Endothelial cell of umbilical vein (primary cell): ENCODE results near the gene TH. TPM values are rescaled to one million over a fixed set of nuclear protein-coding genes. Genes with fewer than 3 reads are reported as not detected.

ENCODE experiments used
- BruUV-seq: library from RNA; stranded (reverse); fragments of 400-500 nt; replicated peaks from 2 replicates; lab custom pipeline; 2021; lab: Mats Ljungman, UMichigan
- CTCF ChIA-PET: fragments of 300-600, 350-600 bp; sonication (Branson Sonifier 250); formaldehyde crosslinking; loops from one replicate; lab custom pipeline; 2021; ENCODE audit warnings: antibody characterized with exemption, inconsistent platforms; lab: Charles Lee
- POLR2A ChIA-PET: fragments of 300-600, 350-600 bp; sonication (Branson Sonifier 250); formaldehyde crosslinking; loops from one replicate; lab custom pipeline; 2021; ENCODE audit warnings: antibody characterized with exemption, inconsistent platforms; lab: Charles Lee
- DNase-seq: peaks from one replicate; pipeline ENCODE4 v3.0.0-alpha.2; 2011; ENCODE audit warnings: low read depth, low spot score
- FAIRE-seq: peaks from 2 replicates; lab custom pipeline; 2011; peaks lifted over from hg19 to GRCh38; lab: Jason Lieb, UNC
- H2AFZ ChIP-seq: 2 replicates; pipeline ENCODE4 v1.6.0; 2012; ENCODE audit warnings: low read depth, low read length, control low read depth, inconsistent platforms
- H3K27ac ChIP-seq: 2 replicates; pipeline ENCODE4 v1.5.1; 2011; ENCODE audit warnings: low read depth, mild to moderate bottlenecking, control low read depth, low read length, moderate library complexity; ENCODE audit not compliant: insufficient read depth
- H3K27me3 ChIP-seq, 2 experiments: 2 replicates each; pipeline versions ENCODE4 v1.6.0 to v1.6.1; 2011; ENCODE audit warnings: low read length in 2 of 2, mixed read lengths in 1 of 2; ENCODE audit not compliant: control insufficient read depth in 2 of 2, insufficient read depth in 2 of 2
- H3K36me3 ChIP-seq, 2 experiments: 2 replicates in 1 of 2; 3 replicates in 1 of 2; pipeline ENCODE4 v1.5.1; 2011; ENCODE audit warnings: low read length in 2 of 2, mild to moderate bottlenecking in 1 of 2, moderate library complexity in 1 of 2; ENCODE audit not compliant: control insufficient read depth in 2 of 2, insufficient read depth in 2 of 2; ENCODE audit errors: extremely low read depth in 1 of 2
- H3K4me1 ChIP-seq: 3 replicates; pipeline ENCODE4 v1.5.1; 2011; ENCODE audit warnings: mild to moderate bottlenecking, low read length; ENCODE audit not compliant: control insufficient read depth, insufficient read depth; ENCODE audit errors: extremely low read depth
- H3K4me2 ChIP-seq: 2 replicates; pipeline ENCODE4 v1.6.1; 2011; ENCODE audit warnings: low read length, control low read depth, mixed read lengths; ENCODE audit not compliant: insufficient read depth
- H3K4me3 ChIP-seq, 3 experiments: fragments of 200-600 bp in 1 of 3; sonication (generic), shearing (Covaris generic) in 1 of 3; replicated peaks in 1 of 3; 2 replicates each; pipeline ENCODE4 v1.5.1; 2011 to 2016; ENCODE audit warnings: control low read depth in 3 of 3, low read length in 3 of 3, mild to moderate bottlenecking in 2 of 3, inconsistent platforms in 1 of 3, low read depth in 1 of 3, moderate library complexity in 1 of 3; ENCODE audit not compliant: insufficient read depth in 1 of 3
- H3K79me2 ChIP-seq: 2 replicates; pipeline ENCODE4 v1.6.0; 2012; ENCODE audit warnings: low read length, inconsistent platforms; ENCODE audit not compliant: control insufficient read depth, insufficient read depth
- H3K9ac ChIP-seq: replicated peaks from 2 replicates; pipeline ENCODE3; 2011; ENCODE audit warnings: low read length, control low read depth; ENCODE audit not compliant: insufficient read depth; ENCODE audit errors: extremely low read depth
- H3K9me1 ChIP-seq: replicated peaks from 3 replicates; pipeline ENCODE4 v1.6.0; 2011; ENCODE audit warnings: mild to moderate bottlenecking, low read length; ENCODE audit not compliant: control insufficient read depth, insufficient read depth; ENCODE audit errors: extremely low read depth
- H3K9me3 ChIP-seq: replicated peaks from 2 replicates; pipeline ENCODE4 v1.5.1; 2012; ENCODE audit warnings: low read length, inconsistent platforms; ENCODE audit not compliant: control insufficient read depth, insufficient read depth
- H4K20me1 ChIP-seq: replicated peaks from 2 replicates; pipeline ENCODE3; 2011; ENCODE audit warnings: mild to moderate bottlenecking, low read length; ENCODE audit not compliant: control insufficient read depth, insufficient read depth; ENCODE audit errors: extremely low read depth
- EZH2 ChIP-seq: IDR thresholded peaks from 2 replicates; pipeline ENCODE4 v1.6.1; 2012; ENCODE audit warnings: borderline replicate concordance, low read depth, mild to moderate bottlenecking, moderate library complexity, low read length, inconsistent platforms; ENCODE audit not compliant: severe bottlenecking
- FOS ChIP-seq: IDR thresholded peaks from 2 replicates; pipeline ENCODE4 v1.6.1; 2011; ENCODE audit warnings: mild to moderate bottlenecking, low read length, moderate library complexity, borderline replicate concordance; ENCODE audit not compliant: insufficient read depth
- GATA2 ChIP-seq: IDR thresholded peaks from 2 replicates; pipeline ENCODE4 v1.7.0; 2011; ENCODE audit warnings: low read depth, mild to moderate bottlenecking, moderate library complexity, mixed read lengths, low read length; ENCODE audit not compliant: insufficient read length, insufficient read depth
- JUN ChIP-seq: IDR thresholded peaks from 2 replicates; pipeline ENCODE4 v1.6.1; 2011; ENCODE audit warnings: borderline replicate concordance, low read depth; ENCODE audit not compliant: insufficient read length, insufficient read depth
- MYC ChIP-seq: IDR thresholded peaks from one replicate; pipeline ENCODE4 v1.6.1; 2011; ENCODE audit warnings: mild to moderate bottlenecking, low read depth, low read length
- POLR2AphosphoS5 ChIP-seq: IDR thresholded peaks from 2 replicates; pipeline ENCODE4 v1.6.1; 2012; ENCODE audit warnings: low read depth, mild to moderate bottlenecking, control low read depth, low read length, moderate library complexity; ENCODE audit not compliant: insufficient read depth
- dilution Hi-C: fragments of 300-500 bp; cut with MboI; formaldehyde crosslinking; loops from one replicate; pipeline ENCODE4 v1.15.0; 2019; ENCODE audit warnings: low sequenced_read_pairs; ENCODE audit not compliant: extremely low pct_ligation_motif_present
- intact Hi-C: fragments of 100-400 bp; cut with micrococcal nuclease; formaldehyde crosslinking; loops from one replicate; pipeline ENCODE4 v1.10.0; 2022
- polyA plus RNA-seq, 4 experiments: library from polyadenylated mRNA; depleted of rRNA in 3 of 4; stranded (reverse) in 3 of 4; unstranded in 1 of 4; fragments of >200 nt; gene quantifications; 2 replicates each; pipeline versions ENCODE4 v1.2.1 to v1.2.3, GENCODE V29; 2011 to 2012; ENCODE audit warnings: missing spikeins in 1 of 4
- total RNA-seq: library from RNA; stranded (reverse); gene quantifications from 2 replicates; pipeline ENCODE4 v1.2.3, GENCODE V29; 2021
- TF ChIP-seq, protein P1 (sequence below), 2 donors: IDR thresholded peaks; 1 replicate in 1 of 2; 2 replicates in 1 of 2; pipeline ENCODE4 v1.5.1; 2011; ENCODE audit warnings: low read length in 2 of 2, mild to moderate bottlenecking in 2 of 2, moderate library complexity in 2 of 2, control low read depth in 1 of 2, inconsistent platforms in 1 of 2, low read depth in 1 of 2; ENCODE audit not compliant: insufficient read depth in 1 of 2; ENCODE audit errors: extremely low read depth in 1 of 2
- TF ChIP-seq, protein P2 (sequence below): IDR thresholded peaks from 2 replicates; pipeline ENCODE4 v1.6.1; 2011; ENCODE audit not compliant: insufficient read depth, insufficient read length

The TH gene
- total and polyA plus RNA-seq, 2 donors (not counting 3 experiments of a cell fraction or from before 2014, with no cell fraction given), result not detected

DNA sequence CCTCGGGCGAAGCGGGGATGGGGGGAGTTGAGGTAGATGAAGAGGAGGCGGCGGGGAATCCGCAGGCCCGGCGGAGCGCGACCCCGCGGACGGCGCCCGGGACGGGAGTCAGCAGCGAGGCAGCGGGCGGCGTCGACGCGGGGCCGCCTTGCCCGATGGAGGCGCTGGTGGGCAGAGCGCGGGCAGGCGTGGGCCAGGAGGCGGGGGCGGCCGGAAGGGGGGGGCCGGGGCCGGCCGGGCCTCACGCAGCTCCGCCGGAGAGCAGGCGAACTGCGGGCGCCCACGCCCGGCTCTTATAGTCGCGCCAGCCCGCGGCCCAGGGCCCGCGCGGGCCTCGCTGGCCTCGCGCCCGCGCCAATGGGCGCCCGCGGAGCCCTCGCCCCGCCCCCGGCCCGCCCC, 32.5 kb downstream of the TH start, which contains the start of gene IGF2:
IGF2 (minus strand) TSS at position 267 of the 399 bp plus-strand sequence. CDS start 3,866 bp downstream, outside the sequence.
- no TSS peak for BruUV-seq
- Histone ChIP-seq H3K4me1 (peaks cover 3% of the 10 kb centered on the region), H3K36me3 (no peaks in the 10 kb centered on the region), H3K4me2 (no peak within 1 kb of the TSS), H3K4me3 (peak within 1 kb of the TSS in 2 of 3 experiments; percentile 3 to 23), H3K79me2 (no peaks in the 10 kb centered on the region), H3K27ac (no peak within 1 kb of the TSS), H3K9me3 (no peaks in the 10 kb centered on the region), H3K9ac (no peak within 1 kb of the TSS), H3K9me1 (no peaks in the 10 kb centered on the region), H4K20me1 (no peaks in the 10 kb centered on the region), H2AFZ (no peak within 1 kb of the TSS), H3K27me3 (peaks cover 28 to 54% of the 10 kb centered on the region in 2 experiments)
- FAIRE-seq (no peak), DNase-seq (no peak)
- intact Hi-C loops, result loop anchor here (1.0 kb wide), 1 partner anchor 62 kb away; no protein-coding TSS in a partner anchor
- CTCF ChIA-PET, result interaction anchor here (1.1 to 5.9 kb wide), 5 partner anchors 12 to 257 kb away, joined by 3 to 64 read pairs (median 4); no protein-coding TSS in a partner anchor
- TF ChIP-seq, protein P1, sequence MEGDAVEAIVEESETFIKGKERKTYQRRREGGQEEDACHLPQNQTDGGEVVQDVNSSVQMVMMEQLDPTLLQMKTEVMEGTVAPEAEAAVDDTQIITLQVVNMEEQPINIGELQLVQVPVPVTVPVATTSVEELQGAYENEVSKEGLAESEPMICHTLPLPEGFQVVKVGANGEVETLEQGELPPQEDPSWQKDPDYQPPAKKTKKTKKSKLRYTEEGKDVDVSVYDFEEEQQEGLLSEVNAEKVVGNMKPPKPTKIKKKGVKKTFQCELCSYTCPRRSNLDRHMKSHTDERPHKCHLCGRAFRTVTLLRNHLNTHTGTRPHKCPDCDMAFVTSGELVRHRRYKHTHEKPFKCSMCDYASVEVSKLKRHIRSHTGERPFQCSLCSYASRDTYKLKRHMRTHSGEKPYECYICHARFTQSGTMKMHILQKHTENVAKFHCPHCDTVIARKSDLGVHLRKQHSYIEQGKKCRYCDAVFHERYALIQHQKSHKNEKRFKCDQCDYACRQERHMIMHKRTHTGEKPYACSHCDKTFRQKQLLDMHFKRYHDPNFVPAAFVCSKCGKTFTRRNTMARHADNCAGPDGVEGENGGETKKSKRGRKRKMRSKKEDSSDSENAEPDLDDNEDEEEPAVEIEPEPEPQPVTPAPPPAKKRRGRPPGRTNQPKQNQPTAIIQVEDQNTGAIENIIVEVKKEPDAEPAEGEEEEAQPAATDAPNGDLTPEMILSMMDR (IDR thresholded peaks at IDR 0.05; ENCODE audit: extremely low read depth in 1 of 2, insufficient read depth in 1 of 2, low read depth in 1 of 2, low read length in 2 of 2), result no peak
- TF ChIP-seq, protein P2, sequence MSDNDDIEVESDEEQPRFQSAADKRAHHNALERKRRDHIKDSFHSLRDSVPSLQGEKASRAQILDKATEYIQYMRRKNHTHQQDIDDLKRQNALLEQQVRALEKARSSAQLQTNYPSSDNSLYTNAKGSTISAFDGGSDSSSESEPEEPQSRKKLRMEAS, result no peak
- no peak for TF ChIP-seq GATA2
- TF ChIP-seq JUN, result no peak
- no peak for TF ChIP-seq FOS
- TF ChIP-seq EZH2, result no peak
- no peak for TF ChIP-seq POLR2AphosphoS5
- TF ChIP-seq MYC, result no peak
- dilution Hi-C loops, result no loop called here
- POLR2A ChIA-PET, result interaction anchor here (0.7 kb wide), 1 partner anchor 29 kb away, joined by 4 read pairs; no protein-coding TSS in a partner anchor
